Activated CD4-positive, alpha-beta T cell treated with anti-CD3 and anti-CD28 coated beads, Interleukin-2, amount 50 U/mL, for 24 hours (primary cell): ENCODE data around the gene EVC2.

Experiments
- DNase-seq, 2 donors: peaks; one replicate each; pipeline ENCODE4 v3.0.0-alpha.2; 2020; ENCODE audit warnings: low read depth in 1 of 2, low spot score in 1 of 2

Gene EVC2

DNA sequence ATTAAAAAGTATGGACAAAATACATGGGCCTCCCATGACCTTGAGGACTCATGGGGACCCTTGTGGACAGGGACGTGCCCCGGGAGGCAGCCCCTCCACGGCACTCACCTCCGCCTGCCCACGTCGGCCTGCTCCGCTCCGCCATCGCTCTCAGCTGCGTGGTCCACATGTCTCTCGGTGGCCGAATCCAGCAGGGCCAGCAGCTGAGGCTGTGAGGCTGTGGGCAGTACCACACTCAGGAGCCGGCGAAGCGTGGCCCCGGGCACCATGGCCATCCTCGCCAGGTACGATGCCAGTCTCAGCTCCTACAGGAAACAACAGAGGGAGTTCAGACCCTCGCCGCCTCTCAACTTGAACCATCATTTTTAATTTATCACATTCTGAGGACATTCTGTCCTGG is 140.0 kb downstream of the EVC2 start:
- no peak for DNase-seq

DNA sequence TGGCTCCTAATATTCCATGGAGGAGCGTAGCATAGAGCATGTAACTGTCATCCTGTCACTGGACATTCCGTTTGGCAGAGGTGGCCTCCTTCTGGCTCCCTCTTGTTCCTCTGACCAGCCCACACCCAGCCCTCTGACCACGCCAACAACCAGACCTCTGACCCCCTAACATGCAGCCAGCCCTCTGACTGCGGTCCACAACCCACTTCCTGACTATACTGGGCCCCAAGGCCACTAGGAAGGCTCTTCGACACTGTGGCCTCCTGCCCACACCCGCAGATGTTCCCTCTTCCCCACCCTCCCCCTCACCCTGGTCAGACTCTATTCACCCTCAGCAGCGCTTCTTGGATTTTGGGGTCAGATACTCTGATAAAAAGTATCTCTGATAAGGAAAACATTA is 141.4 kb downstream of the EVC2 start:
- DNase-seq = no peak

DNA sequence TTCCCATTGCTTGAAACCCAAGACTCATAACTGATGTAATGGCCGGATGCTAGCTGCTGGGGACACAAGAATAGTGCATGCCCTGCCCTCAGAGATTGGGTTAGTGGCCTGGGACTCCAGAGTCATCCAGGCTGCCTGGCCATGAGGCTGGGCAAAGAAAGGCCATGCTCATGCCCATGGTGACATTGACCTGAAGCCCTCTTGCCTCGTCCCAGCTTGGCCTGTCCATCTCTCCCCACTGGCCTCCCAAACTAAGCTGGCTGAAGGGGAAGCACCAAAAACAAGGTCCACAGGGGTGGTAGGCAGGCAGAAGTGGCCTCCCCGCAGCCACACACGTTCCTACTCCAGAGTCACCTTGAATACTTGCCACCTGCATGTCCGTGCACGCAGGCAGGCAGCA is 141.8 kb downstream of the EVC2 start:
- no peak for DNase-seq

DNA sequence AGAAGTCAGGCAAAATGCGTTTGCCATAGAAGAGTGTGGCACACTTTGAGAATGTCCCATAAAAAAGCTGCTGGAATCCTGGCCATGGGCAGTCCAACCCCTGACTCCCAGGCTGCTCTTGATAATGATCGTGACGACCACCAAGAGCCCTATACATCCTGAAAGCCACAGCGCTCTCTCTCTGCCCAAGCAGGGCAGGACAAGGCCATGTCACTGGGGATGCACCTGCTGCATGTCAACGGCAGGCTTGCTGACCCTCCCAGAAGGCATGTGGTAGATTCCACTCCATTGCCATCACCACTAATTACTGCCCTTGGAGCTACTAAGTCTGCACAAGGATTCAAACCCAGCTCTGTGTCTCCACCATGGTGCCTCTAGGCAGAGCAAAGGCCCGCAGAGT is 144.5 kb downstream of the EVC2 start:
- no peak for DNase-seq

DNA sequence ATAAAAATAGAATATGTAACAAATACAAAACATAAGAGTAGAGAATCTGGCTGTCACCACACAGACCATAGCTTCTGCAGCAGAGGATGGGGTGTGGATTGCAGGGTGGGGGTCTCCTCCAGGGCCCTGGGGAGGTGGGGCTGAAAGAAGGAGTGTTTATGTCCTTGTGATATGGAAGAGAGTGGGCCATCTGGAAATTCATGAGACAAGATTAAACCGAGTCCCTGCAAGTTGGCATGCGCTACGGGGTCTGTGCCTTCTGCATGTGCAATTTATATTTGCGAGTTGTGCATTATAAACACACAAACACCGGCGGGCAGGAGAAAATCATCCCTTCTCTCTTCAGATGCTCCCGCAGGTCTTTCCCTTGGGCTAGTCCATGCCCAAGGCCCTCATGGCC is 145.9 kb downstream of the EVC2 start:
- no peak for DNase-seq

DNA sequence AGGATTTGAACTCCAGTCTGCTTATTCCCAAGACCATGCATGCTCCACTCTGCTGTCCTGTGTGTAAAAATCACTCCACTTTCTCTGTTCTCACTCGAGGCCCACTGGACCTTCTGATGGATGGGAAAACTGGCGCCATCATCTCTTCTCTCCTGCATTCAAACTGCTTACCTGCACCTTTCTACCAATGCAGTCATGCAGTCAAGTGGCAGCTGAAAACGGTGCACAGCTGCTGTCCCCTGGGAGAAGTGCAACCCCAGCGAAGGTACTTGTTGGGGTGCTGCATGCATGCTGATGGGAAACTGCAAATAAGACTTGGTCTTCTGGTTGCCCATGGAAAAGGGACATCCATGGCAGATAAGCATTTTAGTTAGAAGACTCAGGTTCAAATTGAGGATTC is 147.1 kb downstream of the EVC2 start:
- DNase-seq = no peak

DNA sequence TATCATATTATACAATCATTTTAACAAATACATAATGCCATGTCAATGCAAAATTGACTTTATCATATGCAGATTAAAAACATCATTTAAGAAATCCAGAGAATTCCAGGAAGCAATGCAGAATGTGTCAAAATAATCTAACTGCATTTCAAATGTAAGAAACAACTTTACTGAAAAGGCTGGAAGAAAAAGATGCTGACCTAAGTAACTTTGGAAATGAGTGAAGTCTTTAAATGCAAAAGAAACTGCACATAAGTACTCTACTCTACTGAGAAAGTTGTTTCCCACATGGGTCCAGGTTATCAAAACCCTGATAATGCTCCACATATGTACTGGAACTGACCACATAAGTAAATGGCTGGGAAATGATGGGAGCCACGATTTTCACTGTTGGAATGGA is 149.9 kb downstream of the EVC2 start:
- no peak for DNase-seq

DNA sequence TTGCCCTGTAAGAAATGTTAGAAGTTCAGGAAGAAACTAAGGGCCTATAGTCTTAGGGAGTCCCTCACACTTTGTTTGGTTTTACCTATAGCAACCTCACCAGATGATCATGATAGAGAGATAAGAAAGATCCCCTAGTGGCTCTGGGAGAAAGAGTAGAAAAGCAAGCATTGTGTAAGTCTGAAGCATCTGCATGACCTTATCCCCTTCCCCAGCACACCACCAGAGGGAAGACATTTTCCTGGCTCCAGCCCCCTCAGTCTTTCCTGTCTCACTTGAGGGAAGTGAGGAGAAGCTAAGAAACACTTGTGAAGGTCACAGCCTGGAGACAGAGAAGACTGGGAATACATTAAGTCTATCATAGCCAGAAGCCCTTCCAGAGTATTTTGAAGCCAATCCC is 154.0 kb downstream of the EVC2 start:
- DNase-seq = no peak

DNA sequence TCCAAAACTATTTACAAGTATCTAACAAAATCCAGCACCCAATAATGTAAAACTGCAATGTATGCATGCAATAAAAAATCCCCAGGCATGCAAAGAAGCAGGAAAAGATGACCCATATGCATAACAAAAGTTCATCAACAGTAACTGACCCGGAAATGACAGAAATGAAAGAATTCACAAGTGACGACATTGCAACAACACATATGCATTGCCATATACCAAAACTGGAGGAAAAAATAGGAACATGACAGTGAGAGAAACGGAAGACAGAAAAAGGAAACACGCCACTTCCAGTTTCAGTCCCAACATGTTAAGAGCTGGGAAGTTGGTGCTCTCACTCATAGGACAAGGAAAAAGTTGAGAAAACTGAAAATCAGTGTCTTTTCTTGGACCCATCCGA is 154.6 kb downstream of the EVC2 start:
- DNase-seq = no peak

DNA sequence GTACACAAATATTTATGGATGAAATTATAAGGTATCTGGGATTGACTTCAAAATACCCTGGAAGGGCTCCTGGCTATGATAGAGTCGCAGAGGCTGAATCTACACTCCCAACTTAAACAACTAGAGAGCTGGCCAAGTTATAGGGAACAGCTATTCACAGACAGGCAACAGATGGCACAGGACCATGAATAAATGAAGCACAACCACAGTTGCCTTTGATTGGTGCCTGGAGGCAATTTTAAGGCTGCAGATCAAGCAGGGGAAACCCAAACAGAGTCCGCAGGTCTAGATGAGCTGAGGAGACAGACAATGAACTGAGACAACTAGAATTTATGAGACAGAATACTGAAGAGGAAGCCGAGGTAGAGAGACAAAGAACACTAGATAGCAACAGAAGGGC is 155.9 kb downstream of the EVC2 start:
- no peak for DNase-seq

DNA sequence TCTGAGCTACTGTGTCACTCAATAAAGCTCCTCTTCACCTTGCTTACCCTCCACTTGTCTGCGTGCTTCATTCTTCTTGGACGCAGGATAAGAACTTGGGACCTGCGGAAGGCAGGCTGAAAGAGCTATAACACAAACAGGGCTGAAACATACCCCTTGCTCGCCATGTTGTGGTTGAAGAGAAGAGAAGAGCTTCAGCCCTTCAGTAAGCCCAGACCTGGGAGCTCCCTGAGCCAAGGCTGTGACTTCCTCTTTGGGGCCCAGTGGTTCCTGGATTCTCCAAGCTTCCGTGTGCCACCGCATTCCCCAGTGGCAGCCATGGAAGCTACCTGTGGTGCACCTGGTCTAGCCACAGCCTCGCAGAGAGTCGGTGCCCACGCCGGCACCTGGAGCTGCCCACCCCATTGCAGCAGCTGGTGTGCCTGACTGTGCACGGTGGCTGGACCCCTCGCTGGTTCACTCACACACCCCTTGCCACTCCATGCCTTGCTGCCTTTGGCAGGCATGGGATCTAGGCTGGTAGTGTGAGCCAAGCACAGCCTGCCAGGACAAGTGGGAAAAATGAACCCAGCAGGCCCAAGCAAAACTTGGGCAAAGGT is 160.6 kb downstream of the EVC2 start:
- DNase-seq = no peak

DNA sequence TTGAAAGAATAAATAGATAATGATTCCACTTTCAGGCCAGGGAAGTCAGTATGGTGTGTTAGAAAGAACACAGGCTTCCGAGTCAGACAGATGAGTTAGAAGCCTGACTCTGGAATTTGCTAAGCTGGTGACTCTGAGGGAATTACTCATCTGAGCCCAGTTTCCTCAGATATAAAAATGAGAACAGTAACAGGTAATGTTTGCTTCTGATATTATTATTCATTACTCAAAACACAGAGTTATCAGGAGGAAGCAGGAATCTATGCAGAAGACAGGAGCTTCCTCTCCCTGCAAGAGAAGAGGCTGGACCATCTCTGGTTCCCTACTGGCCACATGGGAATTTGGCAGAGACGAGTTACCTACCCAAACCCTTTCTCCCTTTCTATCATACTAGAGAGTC is 163.1 kb downstream of the EVC2 start:
- DNase-seq = no peak

DNA sequence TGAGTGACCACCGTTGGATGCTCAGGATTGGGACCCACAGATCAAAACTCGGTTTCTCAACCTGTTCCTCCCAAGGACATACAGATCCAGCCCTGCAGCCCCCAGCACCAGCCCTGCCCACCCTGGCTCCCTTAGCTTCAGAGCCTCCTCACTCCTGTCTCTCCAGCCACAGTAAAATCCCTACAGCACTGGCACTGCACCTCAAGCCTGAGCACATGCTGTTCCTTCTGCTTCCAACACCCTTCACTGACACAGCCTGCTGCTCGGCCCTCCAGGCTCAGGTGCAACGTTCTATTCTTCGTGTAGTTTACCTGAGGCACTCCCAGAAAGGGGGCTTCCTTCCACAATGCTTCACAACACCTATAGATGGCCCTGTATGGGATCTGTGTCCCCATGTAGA is 163.6 kb downstream of the EVC2 start:
- DNase-seq = no peak

DNA sequence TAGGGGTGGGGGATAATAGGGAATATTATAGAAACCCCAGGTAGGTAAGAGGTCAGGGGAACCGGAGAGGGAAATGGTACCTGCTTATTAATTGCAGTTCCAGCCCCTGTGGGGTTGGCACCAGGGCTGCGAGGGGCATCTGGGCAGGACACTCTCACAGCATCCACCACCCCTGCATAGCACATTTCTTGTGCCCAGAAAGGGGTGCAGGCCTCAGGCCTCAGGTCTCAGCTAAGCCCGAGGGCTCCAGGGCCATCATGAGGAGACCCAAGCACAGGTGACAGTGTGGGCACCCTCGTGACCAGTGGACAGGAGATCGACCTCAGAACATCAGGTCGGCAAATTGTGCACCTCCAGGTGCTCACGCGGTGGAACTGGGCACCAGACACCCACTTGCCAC is 164.7 kb downstream of the EVC2 start:
- no peak for DNase-seq

DNA sequence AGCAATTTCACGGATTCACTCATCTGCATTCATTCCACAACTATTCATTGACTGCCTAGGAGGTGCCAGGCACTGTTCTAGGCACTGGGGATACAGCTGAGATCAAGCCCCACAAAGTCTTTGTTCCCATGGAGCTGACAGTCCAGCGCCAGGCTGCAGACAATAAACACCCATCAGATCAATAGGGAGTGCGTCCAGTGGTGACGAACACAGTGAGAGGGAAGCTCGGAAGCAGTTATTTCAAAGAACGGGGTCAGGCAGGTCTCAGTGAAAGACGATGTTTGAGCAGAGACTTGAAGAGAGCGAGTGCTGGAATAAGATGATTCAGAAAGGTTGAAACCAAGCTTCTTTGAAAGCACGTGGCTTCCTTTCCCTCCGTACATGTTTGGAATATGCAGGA is 167.2 kb downstream of the EVC2 start:
- DNase-seq = no peak

DNA sequence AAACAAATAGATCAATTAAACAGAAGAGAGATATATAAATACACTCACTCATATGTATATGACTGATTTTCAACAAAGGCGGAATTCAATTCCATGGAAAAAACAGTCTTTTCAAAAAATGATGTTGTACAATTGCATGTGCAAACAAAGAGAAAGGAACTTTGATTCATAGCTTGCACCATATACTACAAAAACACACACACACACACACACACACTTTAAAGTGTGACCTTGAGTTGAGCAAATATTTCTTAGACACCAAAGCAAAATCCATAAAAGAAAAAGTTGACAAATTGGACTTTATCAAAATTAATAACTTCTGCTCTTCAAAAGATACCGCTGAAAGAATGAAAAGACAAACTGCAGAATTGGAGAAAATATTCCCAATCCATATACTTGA is 168.8 kb downstream of the EVC2 start:
- no peak for DNase-seq

DNA sequence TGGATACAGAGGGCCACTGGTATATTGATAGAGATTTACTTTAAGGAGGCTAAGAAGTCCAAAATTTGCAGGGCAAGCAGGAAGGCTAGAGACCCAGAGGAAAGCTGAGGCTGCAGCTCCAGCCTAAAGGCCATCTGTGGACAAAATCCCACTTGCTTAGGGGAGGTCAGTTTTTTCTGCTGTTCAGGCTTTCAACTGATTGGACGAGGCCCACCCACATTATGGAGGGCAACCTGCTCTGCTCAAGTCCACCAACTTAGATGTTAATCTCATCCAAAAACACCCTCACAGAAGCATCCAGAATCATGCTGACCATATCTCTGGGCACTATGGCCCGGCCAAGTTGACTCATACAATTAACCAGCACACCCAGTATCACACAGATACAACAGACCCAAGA is 176.3 kb downstream of the EVC2 start:
- DNase-seq = no peak

DNA sequence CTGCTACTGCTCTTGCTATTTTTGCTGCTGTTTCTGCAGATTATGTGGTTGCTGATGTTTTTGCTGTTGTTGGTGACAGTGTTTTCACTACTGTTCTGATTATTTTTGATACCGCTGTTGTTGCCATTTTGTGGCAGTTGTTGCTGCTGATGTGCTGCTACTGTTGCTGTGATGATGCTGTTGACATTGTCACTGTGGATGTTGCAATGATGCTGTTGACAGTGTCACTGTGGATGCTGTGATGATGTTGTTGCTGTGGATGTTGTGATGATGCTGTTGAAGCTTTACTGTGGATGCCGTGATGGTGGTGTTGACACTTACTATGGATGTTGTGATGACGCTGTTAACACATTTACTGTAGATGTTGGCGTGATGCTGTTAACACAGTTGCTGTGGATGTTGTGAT is 180.3 kb downstream of the EVC2 start:
- DNase-seq = no peak

DNA sequence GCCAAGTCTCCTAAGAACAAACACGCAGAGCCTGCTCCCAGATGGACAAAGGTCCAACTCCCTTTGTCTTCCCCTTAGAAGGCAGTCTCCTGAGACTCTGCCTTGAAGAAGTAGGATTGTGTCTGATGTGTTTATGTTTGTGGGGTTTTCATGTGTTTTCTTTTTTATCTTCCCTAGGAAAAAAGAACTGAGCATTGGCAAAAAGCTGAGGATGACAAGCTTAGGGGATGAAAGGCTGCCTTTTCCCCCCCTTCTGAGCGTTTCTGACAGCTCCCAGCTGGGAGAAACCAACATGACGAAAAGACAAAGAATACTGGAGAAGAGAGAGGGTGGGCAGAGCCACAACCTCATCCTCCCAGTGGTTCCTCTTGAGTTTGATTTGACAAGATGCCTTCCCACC is 181.1 kb downstream of the EVC2 start:
- DNase-seq = no peak

DNA sequence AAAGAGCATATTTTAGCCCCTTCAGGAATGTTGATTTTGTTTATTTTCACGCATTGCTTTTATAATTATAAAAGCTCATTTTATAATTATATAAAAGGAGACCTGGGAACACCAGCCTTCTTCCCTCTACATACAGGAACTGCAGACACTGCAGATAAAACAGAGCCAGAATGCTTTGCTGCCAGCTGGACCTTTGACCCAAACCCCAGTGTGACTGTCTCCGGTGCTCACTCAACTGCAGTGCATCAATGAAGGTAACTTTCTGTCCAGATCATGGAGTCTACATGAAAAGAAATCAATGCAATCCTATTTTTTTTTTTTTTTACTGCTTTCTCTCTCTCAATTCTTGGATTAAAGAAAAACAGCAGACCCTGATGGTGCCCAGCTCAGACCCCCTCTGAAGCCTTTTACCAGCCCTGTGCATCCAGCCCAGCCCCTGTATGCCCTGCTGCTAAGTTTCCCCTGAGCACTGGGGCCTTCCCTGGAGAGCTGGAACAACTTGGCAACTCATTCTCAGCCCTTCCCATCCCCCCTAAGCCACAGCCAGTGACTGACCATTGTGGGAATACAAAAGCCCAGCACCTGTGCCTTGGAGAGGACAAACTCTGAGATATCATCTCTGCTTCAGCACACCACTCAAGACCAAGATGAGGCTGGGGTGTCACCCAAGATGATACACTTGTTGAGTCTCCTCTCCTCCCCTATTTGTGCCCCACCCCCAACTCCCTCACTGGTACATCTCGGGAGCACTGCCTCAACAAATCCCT is 182.1 kb downstream of the EVC2 start:
- DNase-seq = no peak

DNA sequence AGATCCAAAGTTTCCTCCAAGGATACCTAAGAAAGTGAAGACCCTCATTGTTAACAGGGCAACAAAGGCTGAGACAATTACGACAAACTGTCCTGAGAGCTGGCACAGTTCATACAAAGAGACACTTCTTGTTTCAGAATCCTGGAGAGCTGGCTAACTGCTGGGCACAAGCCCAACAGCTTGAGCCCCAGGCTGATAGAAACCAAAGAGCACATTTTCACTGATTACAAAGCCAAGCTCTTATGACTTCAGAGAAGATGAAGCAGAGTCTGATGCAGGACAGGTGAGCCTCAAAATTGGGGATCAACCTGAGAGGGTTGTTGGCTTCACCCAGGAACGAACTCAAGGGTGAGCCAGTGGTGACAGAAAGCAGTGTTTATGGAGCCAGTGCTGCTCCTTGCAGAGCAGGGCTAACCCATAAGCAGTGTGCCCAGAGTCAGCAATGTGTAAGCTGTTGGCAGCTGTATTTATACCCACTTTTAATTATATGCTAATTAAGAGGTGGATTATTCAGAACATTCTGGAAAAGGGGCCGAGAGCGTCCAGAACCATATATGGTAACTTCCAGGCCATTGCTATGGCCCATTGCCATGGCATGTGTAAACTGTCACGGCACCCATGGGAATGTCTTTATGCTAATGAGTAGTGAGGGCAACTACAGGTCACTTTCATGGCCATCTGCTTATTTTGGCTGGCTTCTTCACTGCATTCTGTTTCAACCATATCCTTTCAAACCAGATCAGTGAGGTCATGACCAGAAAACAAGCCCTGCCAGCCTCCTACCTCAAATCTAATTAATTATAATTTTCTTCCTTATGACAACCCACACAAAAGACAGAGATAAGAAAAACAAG is 183.7 kb downstream of the EVC2 start:
- no peak for DNase-seq

DNA sequence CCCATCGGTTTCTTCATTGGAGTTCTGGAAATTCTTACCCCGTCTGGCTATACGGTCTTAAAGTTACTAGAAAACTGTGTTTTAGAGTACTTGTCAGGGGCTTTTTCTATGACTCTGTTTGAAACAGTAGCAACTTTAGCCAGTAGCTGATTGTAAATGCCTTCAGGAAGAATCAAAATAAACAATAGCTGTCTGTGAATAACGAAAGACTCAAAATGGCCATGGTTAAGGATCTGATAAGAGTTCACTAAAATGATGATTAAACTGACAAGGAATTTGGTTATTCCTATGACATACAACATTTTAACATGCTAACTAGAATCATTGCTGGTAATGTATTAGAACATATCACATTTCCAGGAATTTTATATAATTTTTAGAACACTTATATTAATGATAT is 191.0 kb downstream of the EVC2 start:
- no peak for DNase-seq
